GM12891 (cell line): ENCODE data around the gene PRICKLE1.

Experiments used
- PAX5 ChIP-seq: IDR thresholded peaks from 2 replicates; pipeline ENCODE4 v1.6.1; 2011; ENCODE audit warnings: low read length, moderate library complexity, mild to moderate bottlenecking; ENCODE audit not compliant: insufficient read depth, severe bottlenecking
- POLR2A ChIP-seq: IDR thresholded peaks from 2 replicates; pipeline ENCODE4 v1.6.1; 2011; ENCODE audit warnings: low read depth, low read length, control low read depth
- POLR2AphosphoS5 ChIP-seq: IDR thresholded peaks from 2 replicates; pipeline ENCODE4 v1.6.1; 2011; ENCODE audit warnings: low read depth, low read length, control low read depth
- POU2F2 ChIP-seq: IDR thresholded peaks from 2 replicates; pipeline ENCODE4 v1.6.1; 2011; ENCODE audit warnings: low read depth, mild to moderate bottlenecking, control low read depth, low read length, moderate library complexity
- SPI1 ChIP-seq: IDR thresholded peaks from 2 replicates; pipeline ENCODE4 v1.6.1; 2011; ENCODE audit warnings: low read depth, low read length, control low read depth
- TAF1 ChIP-seq: IDR thresholded peaks from 2 replicates; pipeline ENCODE4 v1.6.1; 2011; ENCODE audit warnings: low read depth, low read length, control low read depth

GRCh38 chr12:42557586-42558172 is 31.9 kb downstream of the PRICKLE1 start:
- no peak for TF ChIP-seq POLR2A
- TF ChIP-seq POLR2AphosphoS5: no peak
- TF ChIP-seq TAF1: no peak
- no peak for TF ChIP-seq POU2F2
- TF ChIP-seq PAX5: no peak
- TF ChIP-seq SPI1: no peak
